ENCODE measurements around the gene DYNLL1. TPM values are rescaled to one million over a fixed set of nuclear protein-coding genes. Genes with fewer than 3 reads are reported as not detected.
A peak's percentile ranks its signal among the peaks of the same experiment; 100 is the strongest.
"Not testable (repeated sequence)": the region's sequence is repeated elsewhere in the genome, so short reads cannot be mapped to it uniquely, and the experiment has no call there.

Gene DYNLL1
- total RNA-seq, 1 donor from 2014 or later, result 380 TPM

DNA sequence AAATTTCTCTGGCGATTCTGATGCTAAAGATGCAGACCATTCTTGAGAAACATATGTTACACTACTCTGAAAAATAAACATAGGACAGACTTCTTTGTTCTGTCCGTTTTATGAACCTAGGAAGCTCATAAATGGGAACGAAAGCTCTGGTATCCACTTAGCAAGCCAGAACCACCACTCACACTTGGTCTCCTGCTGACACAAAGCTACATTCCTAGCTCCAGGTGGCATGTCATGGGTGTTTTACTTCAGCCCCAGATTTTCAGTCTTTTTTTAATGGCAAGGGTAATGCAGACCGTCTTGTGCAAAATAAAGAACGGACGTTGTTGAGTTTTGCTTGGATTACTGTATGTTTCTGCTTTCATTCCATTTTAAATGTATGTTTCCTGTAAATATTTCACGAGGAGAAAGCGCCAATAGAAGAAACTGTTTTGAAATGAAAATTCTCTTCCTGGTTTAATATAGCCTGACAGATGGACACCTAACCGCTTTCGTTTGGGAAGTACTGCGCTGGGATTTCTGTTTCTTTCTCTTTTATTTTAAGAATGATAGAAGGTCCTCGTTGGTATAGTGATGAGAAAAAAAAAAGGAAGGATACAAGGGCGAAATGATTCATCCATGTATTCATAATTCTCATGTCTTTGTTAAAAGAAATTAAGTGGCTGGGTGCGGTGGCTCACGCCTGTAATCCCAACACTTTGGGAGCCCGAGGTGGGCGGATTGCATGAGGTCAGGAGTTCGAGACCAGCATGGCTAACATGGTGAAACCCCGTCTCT lies 33.9 kb downstream of the DYNLL1 start:
- Histone ChIP-seq H3K27me3 (ENCODE audit: control insufficient read depth, insufficient read depth, low read length) (no peaks in the 10 kb centered on the region), H3K4me3 (ENCODE audit: low read depth, low read length) (peak overlapping the region; percentile 98), H3K36me3 (ENCODE audit: control insufficient read depth, insufficient read depth, low read length) (no peaks in the 10 kb centered on the region)
- no peak for DNase-seq (ENCODE audit: low read depth)
- TF ChIP-seq CTCF (IDR thresholded peaks at IDR 0.05; ENCODE audit: insufficient read depth, low read length, poor library complexity, severe bottlenecking), result peak; percentile 15

DNA sequence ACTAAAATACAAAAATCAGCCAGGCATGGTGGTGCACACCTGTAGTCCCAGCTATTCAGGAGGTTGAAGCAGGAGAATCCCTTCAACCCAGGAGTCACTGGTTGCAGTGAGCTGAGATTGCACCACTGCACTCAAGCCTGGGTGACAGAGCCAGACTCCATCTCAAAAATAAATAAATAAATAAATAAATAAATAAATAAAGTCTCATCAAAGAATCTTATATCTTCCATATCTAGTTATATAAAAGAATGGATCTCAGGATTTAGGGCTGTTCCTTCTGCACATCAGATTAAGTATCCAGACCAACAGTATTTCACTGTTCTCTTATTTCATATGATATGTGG lies 34.5 kb downstream of the DYNLL1 start:
- DNase-seq (ENCODE audit: low read depth); H3K27me3 ChIP-seq (ENCODE audit: control insufficient read depth, insufficient read depth, low read length); H3K4me3 ChIP-seq (ENCODE audit: low read depth, low read length); H3K36me3 ChIP-seq (ENCODE audit: control insufficient read depth, insufficient read depth, low read length): not testable (repeated sequence)

DNA sequence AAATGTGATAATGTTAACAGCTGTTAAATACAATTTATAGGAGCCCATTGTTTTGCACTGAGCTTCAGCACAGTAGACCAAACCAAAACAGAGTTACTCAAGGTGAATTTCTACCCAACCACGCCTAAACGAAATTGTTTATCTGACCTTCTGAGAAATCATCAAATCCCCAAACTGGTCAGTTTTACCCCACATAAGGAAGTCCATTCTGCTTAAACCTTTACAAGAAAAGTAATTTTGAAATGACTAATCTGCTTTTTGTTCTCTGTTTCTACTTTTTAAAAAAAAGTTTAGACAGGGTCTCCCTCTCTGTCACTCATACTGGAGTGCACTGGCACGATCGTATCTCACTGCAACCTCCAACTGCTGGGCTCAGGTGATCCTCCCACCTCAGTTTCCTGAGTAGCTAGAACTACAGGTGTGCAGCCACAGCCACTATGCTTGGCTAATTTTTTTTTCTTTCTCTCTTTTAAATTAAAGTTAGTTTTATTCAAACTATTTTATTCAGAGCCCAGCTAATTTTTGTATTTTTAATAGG lies 36.9 kb downstream of the DYNLL1 start:
- TF ChIP-seq CTCF (IDR thresholded peaks at IDR 0.05; ENCODE audit: insufficient read depth, low read length, poor library complexity, severe bottlenecking), result no peak
- Histone ChIP-seq H3K36me3 (ENCODE audit: control insufficient read depth, insufficient read depth, low read length) (no peaks in the 10 kb centered on the region), H3K4me3 (ENCODE audit: low read depth, low read length) (no peak overlapping the region), H3K27me3 (ENCODE audit: control insufficient read depth, insufficient read depth, low read length) (no peaks in the 10 kb centered on the region)
- DNase-seq (ENCODE audit: low read depth), result no peak

DNA sequence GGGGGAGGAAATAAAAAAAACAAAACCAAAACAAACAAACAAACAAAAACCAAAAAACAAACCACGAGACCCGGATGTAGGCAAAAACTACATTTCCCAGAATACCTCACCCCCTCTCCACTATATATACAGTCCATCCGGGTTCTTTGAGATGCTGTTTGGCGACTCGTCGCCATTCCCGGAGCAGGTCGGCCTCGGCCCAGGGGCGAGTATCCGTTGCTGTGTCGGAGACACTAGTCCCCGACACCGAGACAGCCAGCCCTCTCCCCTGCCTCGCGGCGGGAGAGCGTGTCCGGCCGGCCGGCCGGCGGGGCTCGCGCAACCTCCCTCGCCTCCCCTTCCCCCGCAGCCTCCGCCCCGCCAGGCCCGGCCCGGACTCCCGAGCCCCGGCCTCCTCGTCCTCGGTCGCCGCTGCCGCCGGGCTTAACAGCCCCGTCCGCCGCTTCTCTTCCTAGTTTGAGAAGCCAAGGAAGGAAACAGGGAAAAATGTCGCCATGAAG lies 38.3 kb downstream of the DYNLL1 start, which contains the start of gene RNF10:
TSS of gene RNF10 (plus strand) at position 154 of the 500 bp plus-strand sequence. CDS start 456 bp downstream, outside the sequence.
- peak; percentile 38 for DNase-seq (ENCODE audit: low read depth)
- Histone ChIP-seq H3K27me3 (ENCODE audit: control insufficient read depth, insufficient read depth, low read length) (no peaks in the 10 kb centered on the region), H3K36me3 (ENCODE audit: control insufficient read depth, insufficient read depth, low read length) (no peaks in the 10 kb centered on the region), H3K4me3 (ENCODE audit: low read depth, low read length) (peak within 1 kb of the TSS; percentile 84)
- no peak for TF ChIP-seq CTCF (IDR thresholded peaks at IDR 0.05; ENCODE audit: insufficient read depth, low read length, poor library complexity, severe bottlenecking)

DNA sequence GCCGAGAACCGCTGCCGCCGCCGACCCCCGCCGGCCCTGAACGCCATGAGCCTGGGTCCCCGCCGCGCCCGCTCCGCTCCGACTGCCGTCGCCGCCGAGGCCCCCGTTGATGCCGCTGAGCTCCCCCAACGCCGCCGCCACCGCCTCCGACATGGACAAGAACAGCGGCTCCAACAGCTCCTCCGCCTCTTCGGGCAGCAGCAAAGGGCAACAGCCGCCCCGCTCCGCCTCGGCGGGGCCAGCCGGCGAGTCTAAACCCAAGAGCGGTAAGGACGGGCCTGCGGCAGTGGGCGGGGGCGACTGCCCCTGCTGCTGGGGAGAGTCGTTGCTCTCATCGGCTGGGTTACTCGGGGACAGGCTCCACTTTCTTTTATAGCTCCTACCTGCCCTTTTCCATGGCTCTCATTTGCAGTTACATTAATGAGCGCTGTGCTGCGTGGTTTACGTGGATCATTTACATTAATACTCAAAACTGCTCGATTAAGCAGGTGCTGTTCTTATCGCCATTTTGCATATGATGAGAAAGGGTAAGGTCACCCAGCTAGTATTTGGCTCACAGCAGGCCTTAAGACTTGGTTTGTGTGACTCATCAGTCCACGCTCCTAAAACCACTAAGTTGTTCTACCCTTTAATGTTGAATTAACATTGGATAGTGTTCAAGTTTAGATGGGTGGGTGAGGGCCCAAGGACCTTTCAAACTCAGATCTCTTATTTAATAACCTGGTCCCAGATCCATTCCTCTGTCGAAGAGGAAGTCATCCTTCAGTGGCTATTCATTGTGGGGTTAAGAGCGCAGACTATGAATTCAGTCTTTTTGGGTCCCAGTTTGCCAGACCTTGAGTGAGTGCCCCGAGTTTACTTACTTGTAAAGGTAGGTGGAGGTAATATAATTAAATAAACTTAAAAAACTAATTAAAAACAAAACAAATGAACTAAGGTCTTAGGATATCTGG lies 39.1 kb downstream of the DYNLL1 start:
- TF ChIP-seq CTCF (IDR thresholded peaks at IDR 0.05; ENCODE audit: insufficient read depth, low read length, poor library complexity, severe bottlenecking), result no peak
- no peaks in the 10 kb centered on the region for H3K36me3 ChIP-seq (ENCODE audit: control insufficient read depth, insufficient read depth, low read length)
- DNase-seq (ENCODE audit: low read depth), result peak; percentile 63
- peak overlapping the region; percentile 84 for H3K4me3 ChIP-seq (ENCODE audit: low read depth, low read length)
- H3K27me3 ChIP-seq (ENCODE audit: control insufficient read depth, insufficient read depth, low read length), result no peaks in the 10 kb centered on the region

Measured in kidney epithelial cell (primary cell).